ENCODE measurements around the gene CCDC187. TPM values are rescaled to one million over a fixed set of nuclear protein-coding genes. Genes with fewer than 3 reads are reported as not detected.
"Not testable (repeated sequence)": the region's sequence is repeated elsewhere in the genome, so short reads cannot be mapped to it uniquely, and the experiment has no call there.

The CCDC187 gene
- polyA plus RNA-seq, 1 donor (not counting 4 experiments of a cell fraction or from before 2014, with no cell fraction given): 0.03 TPM

DNA sequence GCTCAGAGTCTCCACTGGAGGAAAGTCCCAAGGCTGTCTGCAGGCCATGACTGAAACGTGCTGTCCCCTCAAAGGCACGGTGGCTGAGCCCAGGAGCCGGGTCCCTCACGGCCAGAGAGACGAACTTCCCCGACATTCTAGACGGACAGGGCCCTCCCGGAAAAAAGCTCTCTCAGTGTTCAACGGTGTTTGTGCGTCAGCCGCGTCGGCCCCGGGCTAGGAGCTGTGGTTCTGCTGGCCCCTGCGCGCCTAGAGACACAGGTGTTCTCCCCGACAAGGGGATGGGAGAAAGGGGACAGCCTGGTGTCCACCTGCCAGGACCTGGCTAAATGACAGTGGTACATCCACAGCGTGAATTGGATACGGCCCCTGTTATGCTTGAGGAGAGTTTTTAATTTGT lies 17.7 kb upstream of the CCDC187 start:
- Histone ChIP-seq H3K9me3 (ENCODE audit: control insufficient read depth, low read depth, low read length) (peaks cover 2% of the 10 kb centered on the region), H3K27me3 (ENCODE audit: control insufficient read depth, extremely low read depth, insufficient read depth, low read length) (peaks cover 26% of the 10 kb centered on the region), H2AFZ (ENCODE audit: control insufficient read depth, low read length) (no peak overlapping the region), H3K9ac (ENCODE audit: control insufficient read depth, extremely low read depth, insufficient read depth, low read length) (no peak overlapping the region), H3K4me2 (ENCODE audit: control insufficient read depth, extremely low read depth, insufficient read depth, low read depth, low read length) (no peak overlapping the region), H3K9me1 (ENCODE audit: control insufficient read depth, extremely low read depth, insufficient read depth, low read length) (no peaks in the 10 kb centered on the region), H3K79me2 (ENCODE audit: control insufficient read depth, insufficient read depth, low read length) (no peaks in the 10 kb centered on the region), H3K27ac (ENCODE audit: control insufficient read depth, insufficient read depth, low read length) (no peak overlapping the region), H3K4me1 (ENCODE audit: control insufficient read depth, extremely low read depth, insufficient read depth, low read length) (peaks cover 14% of the 10 kb centered on the region), H3K4me3 (ENCODE audit: control insufficient read depth in 2 of 3, extremely low read depth in 1 of 3, insufficient read depth in 2 of 3, low read depth in 1 of 3, low read length in 3 of 3) (no peak overlapping the region), H3K36me3 (ENCODE audit: control insufficient read depth in 2 of 2, extremely low read depth in 1 of 2, insufficient read depth in 2 of 2, low read length in 2 of 2) (no peaks in the 10 kb centered on the region), H4K20me1 (ENCODE audit: control insufficient read depth, extremely low read depth, insufficient read depth, low read length) (no peaks in the 10 kb centered on the region)
- no peak for TF ChIP-seq EZH2 (IDR thresholded peaks at IDR 0.05; ENCODE audit: low read length)
- TF ChIP-seq, protein P1, sequence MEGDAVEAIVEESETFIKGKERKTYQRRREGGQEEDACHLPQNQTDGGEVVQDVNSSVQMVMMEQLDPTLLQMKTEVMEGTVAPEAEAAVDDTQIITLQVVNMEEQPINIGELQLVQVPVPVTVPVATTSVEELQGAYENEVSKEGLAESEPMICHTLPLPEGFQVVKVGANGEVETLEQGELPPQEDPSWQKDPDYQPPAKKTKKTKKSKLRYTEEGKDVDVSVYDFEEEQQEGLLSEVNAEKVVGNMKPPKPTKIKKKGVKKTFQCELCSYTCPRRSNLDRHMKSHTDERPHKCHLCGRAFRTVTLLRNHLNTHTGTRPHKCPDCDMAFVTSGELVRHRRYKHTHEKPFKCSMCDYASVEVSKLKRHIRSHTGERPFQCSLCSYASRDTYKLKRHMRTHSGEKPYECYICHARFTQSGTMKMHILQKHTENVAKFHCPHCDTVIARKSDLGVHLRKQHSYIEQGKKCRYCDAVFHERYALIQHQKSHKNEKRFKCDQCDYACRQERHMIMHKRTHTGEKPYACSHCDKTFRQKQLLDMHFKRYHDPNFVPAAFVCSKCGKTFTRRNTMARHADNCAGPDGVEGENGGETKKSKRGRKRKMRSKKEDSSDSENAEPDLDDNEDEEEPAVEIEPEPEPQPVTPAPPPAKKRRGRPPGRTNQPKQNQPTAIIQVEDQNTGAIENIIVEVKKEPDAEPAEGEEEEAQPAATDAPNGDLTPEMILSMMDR (optimal IDR thresholded peaks at IDR 0.05 in 1 of 3, IDR thresholded peaks at IDR 0.05 in 1 of 3, conservative IDR thresholded peaks at IDR 0.05 in 1 of 3; ENCODE audit: extremely low read depth in 1 of 3, insufficient read depth in 2 of 3, low read length in 3 of 3): no peak
- no peak for FAIRE-seq
- DNase-seq (ENCODE audit: low read depth, low spot score): no peak
- dilution Hi-C loops (cut with MboI; ENCODE audit: extremely low pct_ligation_motif_present, low sequenced_read_pairs): no loop called here

DNA sequence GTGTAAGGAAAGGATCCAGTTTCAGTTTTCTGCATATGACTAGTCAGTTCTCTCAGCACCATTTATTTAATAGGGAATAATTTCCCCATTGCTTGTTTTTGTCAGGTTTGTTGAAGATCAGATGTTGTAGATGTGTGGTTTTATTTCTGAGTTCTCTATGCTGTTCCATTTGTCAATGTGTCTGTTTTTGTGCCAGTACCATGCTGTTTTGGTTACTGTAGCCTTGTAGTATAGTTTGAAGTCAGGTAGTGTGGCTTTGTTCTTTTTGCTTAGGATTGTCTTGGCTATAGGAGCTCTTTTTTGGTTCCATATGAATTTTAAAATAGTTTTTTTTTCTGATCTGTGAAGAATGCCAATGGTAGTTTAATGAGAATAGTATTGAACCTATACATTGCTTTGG lies 17.1 kb upstream of the CCDC187 start:
- H3K9me3 ChIP-seq (ENCODE audit: control insufficient read depth, low read depth, low read length); H3K36me3 ChIP-seq (ENCODE audit: control insufficient read depth in 2 of 2, extremely low read depth in 1 of 2, insufficient read depth in 2 of 2, low read length in 2 of 2); H3K9me1 ChIP-seq (ENCODE audit: control insufficient read depth, extremely low read depth, insufficient read depth, low read length); H3K79me2 ChIP-seq (ENCODE audit: control insufficient read depth, insufficient read depth, low read length); H2AFZ ChIP-seq (ENCODE audit: control insufficient read depth, low read length); H3K27ac ChIP-seq (ENCODE audit: control insufficient read depth, insufficient read depth, low read length); H3K4me3 ChIP-seq (ENCODE audit: control insufficient read depth in 2 of 3, extremely low read depth in 1 of 3, insufficient read depth in 2 of 3, low read depth in 1 of 3, low read length in 3 of 3); dilution Hi-C loops (cut with MboI; ENCODE audit: extremely low pct_ligation_motif_present, low sequenced_read_pairs); FAIRE-seq; DNase-seq (ENCODE audit: low read depth, low spot score); H3K9ac ChIP-seq (ENCODE audit: control insufficient read depth, extremely low read depth, insufficient read depth, low read length); H4K20me1 ChIP-seq (ENCODE audit: control insufficient read depth, extremely low read depth, insufficient read depth, low read length); H3K4me2 ChIP-seq (ENCODE audit: control insufficient read depth, extremely low read depth, insufficient read depth, low read depth, low read length): not testable (repeated sequence)
- Histone ChIP-seq H3K4me1 (ENCODE audit: control insufficient read depth, extremely low read depth, insufficient read depth, low read length) (peaks cover 14% of the 10 kb centered on the region), H3K27me3 (ENCODE audit: control insufficient read depth, extremely low read depth, insufficient read depth, low read length) (peaks cover 26% of the 10 kb centered on the region)

DNA sequence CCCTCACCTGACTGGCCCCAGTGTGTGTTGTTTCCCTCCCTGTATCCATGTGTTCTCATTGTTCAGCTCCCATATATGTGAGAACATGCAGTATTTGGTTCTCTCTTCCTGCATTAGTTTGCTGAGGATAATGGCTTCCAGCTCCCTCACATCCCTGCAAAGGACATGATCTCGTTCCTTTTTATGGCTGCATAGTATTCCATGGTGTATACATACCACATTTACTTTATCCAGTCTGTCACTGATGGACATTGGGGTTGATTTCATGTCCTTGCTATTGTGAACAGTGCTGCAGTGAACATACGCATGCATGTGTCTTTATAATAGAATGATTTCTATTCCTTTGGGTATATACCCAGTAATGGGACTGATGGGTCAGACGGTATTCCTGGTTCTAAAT lies 16.1 kb upstream of the CCDC187 start:
- H2AFZ ChIP-seq (ENCODE audit: control insufficient read depth, low read length); H3K9me3 ChIP-seq (ENCODE audit: control insufficient read depth, low read depth, low read length); H3K4me3 ChIP-seq (ENCODE audit: control insufficient read depth in 2 of 3, extremely low read depth in 1 of 3, insufficient read depth in 2 of 3, low read depth in 1 of 3, low read length in 3 of 3); DNase-seq (ENCODE audit: low read depth, low spot score); H3K27ac ChIP-seq (ENCODE audit: control insufficient read depth, insufficient read depth, low read length); H3K9ac ChIP-seq (ENCODE audit: control insufficient read depth, extremely low read depth, insufficient read depth, low read length); FAIRE-seq; H3K9me1 ChIP-seq (ENCODE audit: control insufficient read depth, extremely low read depth, insufficient read depth, low read length); H3K79me2 ChIP-seq (ENCODE audit: control insufficient read depth, insufficient read depth, low read length); H3K36me3 ChIP-seq (ENCODE audit: control insufficient read depth in 2 of 2, extremely low read depth in 1 of 2, insufficient read depth in 2 of 2, low read length in 2 of 2); H4K20me1 ChIP-seq (ENCODE audit: control insufficient read depth, extremely low read depth, insufficient read depth, low read length); H3K4me2 ChIP-seq (ENCODE audit: control insufficient read depth, extremely low read depth, insufficient read depth, low read depth, low read length); dilution Hi-C loops (cut with MboI; ENCODE audit: extremely low pct_ligation_motif_present, low sequenced_read_pairs): not testable (repeated sequence)
- Histone ChIP-seq H3K4me1 (ENCODE audit: control insufficient read depth, extremely low read depth, insufficient read depth, low read length) (peaks cover 14% of the 10 kb centered on the region), H3K27me3 (ENCODE audit: control insufficient read depth, extremely low read depth, insufficient read depth, low read length) (peaks cover 21% of the 10 kb centered on the region)

DNA sequence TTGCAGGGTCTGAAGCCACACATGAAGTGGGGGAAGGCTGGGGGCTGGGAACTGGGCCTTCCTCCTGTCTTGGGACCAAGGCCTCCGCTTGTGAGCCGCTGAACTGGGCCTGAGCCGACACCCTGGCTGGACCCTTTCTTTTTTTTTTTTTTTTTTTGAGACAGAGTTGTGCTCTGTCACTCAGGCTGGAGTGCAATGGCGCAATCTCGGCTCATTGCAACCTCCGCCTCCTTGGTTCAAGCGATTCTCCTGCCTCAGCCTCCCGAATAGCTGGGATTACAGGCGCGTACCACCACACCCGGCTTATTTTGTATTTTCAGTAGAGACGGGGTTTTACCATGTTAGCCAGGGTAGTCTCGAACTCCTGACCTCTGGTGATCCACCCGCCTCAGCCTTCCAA lies 15.3 kb upstream of the CCDC187 start:
- H3K9me1 ChIP-seq (ENCODE audit: control insufficient read depth, extremely low read depth, insufficient read depth, low read length); dilution Hi-C loops (cut with MboI; ENCODE audit: extremely low pct_ligation_motif_present, low sequenced_read_pairs); H3K9ac ChIP-seq (ENCODE audit: control insufficient read depth, extremely low read depth, insufficient read depth, low read length); H2AFZ ChIP-seq (ENCODE audit: control insufficient read depth, low read length); FAIRE-seq; H3K4me3 ChIP-seq (ENCODE audit: control insufficient read depth in 2 of 3, extremely low read depth in 1 of 3, insufficient read depth in 2 of 3, low read depth in 1 of 3, low read length in 3 of 3); H4K20me1 ChIP-seq (ENCODE audit: control insufficient read depth, extremely low read depth, insufficient read depth, low read length); H3K79me2 ChIP-seq (ENCODE audit: control insufficient read depth, insufficient read depth, low read length); DNase-seq (ENCODE audit: low read depth, low spot score); H3K9me3 ChIP-seq (ENCODE audit: control insufficient read depth, low read depth, low read length); H3K4me2 ChIP-seq (ENCODE audit: control insufficient read depth, extremely low read depth, insufficient read depth, low read depth, low read length); H3K27ac ChIP-seq (ENCODE audit: control insufficient read depth, insufficient read depth, low read length); H3K36me3 ChIP-seq (ENCODE audit: control insufficient read depth in 2 of 2, extremely low read depth in 1 of 2, insufficient read depth in 2 of 2, low read length in 2 of 2): not testable (repeated sequence)
- Histone ChIP-seq H3K27me3 (ENCODE audit: control insufficient read depth, extremely low read depth, insufficient read depth, low read length) (peaks cover 20% of the 10 kb centered on the region), H3K4me1 (ENCODE audit: control insufficient read depth, extremely low read depth, insufficient read depth, low read length) (peaks cover 14% of the 10 kb centered on the region)
